Measurements from ENCODE around the gene USP19. TPM values are rescaled to one million over a fixed set of nuclear protein-coding genes. Genes with fewer than 3 reads are reported as not detected.
A peak's percentile ranks its signal among the peaks of the same experiment; 100 is the strongest.

Gene USP19
- total and polyA plus RNA-seq, 2 of the 4 experiments (the other 2 are of a cell fraction) = 24.7 to 39.7 TPM

DNA sequence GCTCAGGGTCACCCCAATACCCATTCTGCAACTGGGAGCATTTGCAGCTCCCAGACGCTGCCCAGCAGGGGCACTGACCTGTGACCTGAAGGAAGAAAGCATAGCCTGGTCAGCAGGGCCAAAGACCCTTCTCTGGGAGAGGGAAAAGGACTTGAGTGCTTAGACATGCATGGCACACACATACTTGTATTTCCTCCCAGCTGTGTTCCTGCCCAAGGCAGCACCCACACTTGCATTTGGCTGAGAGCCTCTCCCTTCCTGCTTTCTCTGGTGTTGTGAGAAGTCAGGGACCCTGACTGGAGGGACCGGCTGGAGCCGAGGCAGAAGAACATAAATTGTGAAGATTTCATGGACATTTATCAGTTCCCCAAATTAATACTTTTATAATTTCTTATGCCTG is 19.5 kb upstream of the USP19 start:
- peaks cover under 1% of the 10 kb centered on the region; the same call in 1 of the 2 replicates for H3K9me1 ChIP-seq (ENCODE audit: insufficient read depth, low read length)
- DNase-seq = no peak
- no peak overlapping the region for H3K56ac ChIP-seq (ENCODE audit: extremely low read depth, insufficient read depth, low read length)
- peaks cover 6% of the 10 kb centered on the region for H3K9me3 ChIP-seq (ENCODE audit: control insufficient read depth, insufficient read depth, low read length)
- peaks cover 7% of the 10 kb centered on the region for H3K27me3 ChIP-seq (ENCODE audit: control insufficient read depth, insufficient read depth, low read length)
- WGBS, 2 experiments (ENCODE audit: extremely low coverage in 2 of 2, insufficient read length in 1 of 2) = no CpG with 5 or more reads among the region's 3 CpGs
- no peaks in the 10 kb centered on the region for H3K79me1 ChIP-seq (ENCODE audit: low read depth in 1 of 2, low read length in 2 of 2)
- H4K91ac ChIP-seq (ENCODE audit: insufficient read depth, low read depth, low read length) = no peak overlapping the region
- H2BK120ac ChIP-seq (ENCODE audit: low read depth, low read length) = no peak overlapping the region
- in situ Hi-C loops (cut with MboI; ENCODE audit: low sequenced_read_pairs) = no loop called here
- H2BK5ac ChIP-seq (ENCODE audit: low read depth, low read length, poor library complexity, severe bottlenecking) = no peak overlapping the region
- H3K23ac ChIP-seq (ENCODE audit: low read depth, low read length) = no peak overlapping the region
- no peak overlapping the region for H3K4ac ChIP-seq (ENCODE audit: low read depth, low read length)
- H3K18ac ChIP-seq (ENCODE audit: low read depth, low read length) = no peak overlapping the region
- no peak overlapping the region for H2BK20ac ChIP-seq (ENCODE audit: low read depth, low read length)
- no peaks in the 10 kb centered on the region for H3K36me3 ChIP-seq (ENCODE audit: control insufficient read depth, insufficient read depth, low read length)
- intact Hi-C loops (cut with micrococcal nuclease) = no loop called here
- H3K4me2 ChIP-seq (ENCODE audit: low read depth, low read length) = no peak overlapping the region
- TF ChIP-seq CTCF (conservative IDR thresholded peaks at IDR 0.05; ENCODE audit: low read depth, low read length) (no peak), NFE2L2 (IDR thresholded peaks at IDR 0.05; ENCODE audit: low read depth, low read length) (no peak), FOS (IDR thresholded peaks at IDR 0.05; ENCODE audit: low read depth, low read length) (no peak), POLR2A (IDR thresholded peaks at IDR 0.05; ENCODE audit: low read depth, low read length) (no peak), CHD1 (IDR thresholded peaks at IDR 0.05; ENCODE audit: low read depth, low read length) (no peak), RAD21 (IDR thresholded peaks at IDR 0.05; ENCODE audit: low read length) (no peak), CEBPB (IDR thresholded peaks at IDR 0.05; ENCODE audit: low read depth, low read length) (no peak), MAFK (IDR thresholded peaks at IDR 0.05; ENCODE audit: low read depth, low read length) (no peak), RFX5 (IDR thresholded peaks at IDR 0.05; ENCODE audit: low read depth, low read length) (no peak), SMC3 (IDR thresholded peaks at IDR 0.05; ENCODE audit: low read depth, low read length) (no peak), RCOR1 (IDR thresholded peaks at IDR 0.05; ENCODE audit: insufficient replicate concordance, low read length) (no peak), MXI1 (IDR thresholded peaks at IDR 0.05; ENCODE audit: borderline replicate concordance, low read depth, low read length) (no peak)
- TF ChIP-seq, protein P1, sequence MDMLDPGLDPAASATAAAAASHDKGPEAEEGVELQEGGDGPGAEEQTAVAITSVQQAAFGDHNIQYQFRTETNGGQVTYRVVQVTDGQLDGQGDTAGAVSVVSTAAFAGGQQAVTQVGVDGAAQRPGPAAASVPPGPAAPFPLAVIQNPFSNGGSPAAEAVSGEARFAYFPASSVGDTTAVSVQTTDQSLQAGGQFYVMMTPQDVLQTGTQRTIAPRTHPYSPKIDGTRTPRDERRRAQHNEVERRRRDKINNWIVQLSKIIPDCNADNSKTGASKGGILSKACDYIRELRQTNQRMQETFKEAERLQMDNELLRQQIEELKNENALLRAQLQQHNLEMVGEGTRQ (IDR thresholded peaks at IDR 0.05; ENCODE audit: low read depth, low read length) = no peak
- TF ChIP-seq, protein P2, sequence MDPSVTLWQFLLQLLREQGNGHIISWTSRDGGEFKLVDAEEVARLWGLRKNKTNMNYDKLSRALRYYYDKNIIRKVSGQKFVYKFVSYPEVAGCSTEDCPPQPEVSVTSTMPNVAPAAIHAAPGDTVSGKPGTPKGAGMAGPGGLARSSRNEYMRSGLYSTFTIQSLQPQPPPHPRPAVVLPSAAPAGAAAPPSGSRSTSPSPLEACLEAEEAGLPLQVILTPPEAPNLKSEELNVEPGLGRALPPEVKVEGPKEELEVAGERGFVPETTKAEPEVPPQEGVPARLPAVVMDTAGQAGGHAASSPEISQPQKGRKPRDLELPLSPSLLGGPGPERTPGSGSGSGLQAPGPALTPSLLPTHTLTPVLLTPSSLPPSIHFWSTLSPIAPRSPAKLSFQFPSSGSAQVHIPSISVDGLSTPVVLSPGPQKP (IDR thresholded peaks at IDR 0.05; ENCODE audit: borderline replicate concordance, low read depth, low read length) = no peak
- no peaks in the 10 kb centered on the region for H3K4me1 ChIP-seq (ENCODE audit: control insufficient read depth, insufficient read depth, low read length)
- BruUV-seq (replicated peaks) = no TSS peak
- CTCF ChIA-PET = no interaction called here
- H3K4me3 ChIP-seq (ENCODE audit: insufficient read depth, low read depth, low read length) = no peak overlapping the region
- peak overlapping the region; percentile 3 for H2AFZ ChIP-seq (replicated peaks; ENCODE audit: low read length, poor library complexity)
- H4K20me1 ChIP-seq (ENCODE audit: insufficient read depth, low read length) = no peaks in the 10 kb centered on the region
- ATAC-seq (ENCODE audit: low read depth) = no peak
- dilution Hi-C loops (cut with HindIII; ENCODE audit: low sequenced_read_pairs, unreplicated experiment) = no loop called here
- H3K9ac ChIP-seq (ENCODE audit: low read depth, low read length) = no peak overlapping the region
- H2AK5ac ChIP-seq (ENCODE audit: low read depth, low read length) = no peak overlapping the region
- H4K5ac ChIP-seq (ENCODE audit: low read depth, low read length) = no peak overlapping the region
- no peak overlapping the region for H3K14ac ChIP-seq (replicated peaks; ENCODE audit: low read depth, low read length)
- no peak overlapping the region for H2BK15ac ChIP-seq (ENCODE audit: low read depth, low read length)
- POLR2A ChIA-PET (ENCODE audit: unreplicated experiment) = no interaction called here
- no peak overlapping the region for H3K27ac ChIP-seq (ENCODE audit: insufficient read depth, low read length)
- peak overlapping the region; percentile 24 for H2AK9ac ChIP-seq (replicated peaks; ENCODE audit: low read depth, low read length, poor library complexity)
- no peak overlapping the region for H4K8ac ChIP-seq (ENCODE audit: low read depth in 2 of 2, low read length in 2 of 2)

Measured in IMR-90 (cell line).